Activated T-cell treated with anti-CD3 and anti-CD28 coated beads, Interleukin-2, amount 50 U/mL, for 48 hours (primary cell): ENCODE data around the gene ABHD16A.
A peak's percentile ranks its signal among the peaks of the same experiment; 100 is the strongest.

Experiments
- DNase-seq, 2 experiments: peaks; one replicate each; pipeline ENCODE4 v3.0.0-alpha.2; 2020

ABHD16A gene

DNA sequence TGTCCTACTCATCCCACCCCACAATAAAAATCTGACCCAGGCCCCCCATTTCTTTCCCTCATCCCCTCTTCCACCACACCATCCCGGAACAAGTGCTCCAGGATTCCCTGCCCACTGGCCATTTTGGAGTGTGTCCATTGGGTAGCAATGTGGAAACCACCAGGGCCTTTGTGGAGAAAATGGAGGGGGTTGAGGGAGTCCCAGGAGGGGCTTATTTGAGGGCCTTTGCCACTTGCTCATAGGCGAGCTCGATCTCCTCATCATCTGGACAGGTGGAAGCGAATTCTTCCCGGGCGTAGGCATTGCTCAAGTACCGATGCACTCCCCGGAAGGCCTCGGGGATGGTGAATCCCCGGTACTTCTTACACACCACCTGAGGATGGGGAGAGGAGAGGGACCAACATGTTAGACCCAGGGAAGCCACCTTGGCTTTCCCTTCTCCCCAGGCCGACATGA, 27.5 kb upstream of the ABHD16A start:
- DNase-seq = no peak

DNA sequence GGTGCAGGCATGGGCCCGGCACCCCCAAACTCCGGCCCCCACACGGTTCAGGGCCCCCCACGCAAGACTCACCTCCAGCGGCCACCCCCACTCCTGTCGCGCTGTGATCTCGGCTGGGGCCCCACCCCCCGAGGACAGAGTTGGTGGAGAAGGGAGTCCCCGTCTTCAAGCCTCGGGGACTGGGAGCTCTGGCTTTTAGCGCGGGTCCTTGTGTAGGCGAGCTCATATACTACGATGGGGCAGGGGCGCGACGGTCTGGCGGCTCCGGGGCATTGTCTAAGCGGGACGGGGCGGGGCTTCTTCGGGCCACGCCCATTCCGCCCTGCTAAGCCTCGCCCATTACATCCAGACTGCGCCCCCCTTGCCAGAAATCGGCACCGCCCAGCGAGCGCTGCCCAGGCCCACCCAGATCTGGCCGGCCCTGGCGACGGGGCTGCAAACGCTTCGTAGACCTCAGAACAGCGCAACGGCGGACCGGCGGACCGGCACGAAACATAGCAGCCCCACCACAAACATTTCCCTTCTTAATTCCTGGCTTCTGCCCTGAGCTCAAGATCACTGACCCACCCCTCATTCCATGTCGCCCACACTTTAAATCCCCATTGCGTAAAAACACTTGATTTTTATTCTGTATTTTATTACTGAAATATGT, 27.0 kb upstream of the ABHD16A start:
- peak; percentile 81 to 84 for DNase-seq

GRCh38 chr6:31729515-31729978, 26.4 kb upstream of the ABHD16A start:
- peak; percentile 86 to 87 for DNase-seq

- DNase-seq = no peak
Observed at GRCh38 chr6:31728767-31729514, 25.8 kb upstream of the ABHD16A start, which contains the start of gene DDAH2. Gene DDAH2 (minus strand): TSS chr6:31729299. CDS start chr6:31729161, 138 bp downstream.

DNA sequence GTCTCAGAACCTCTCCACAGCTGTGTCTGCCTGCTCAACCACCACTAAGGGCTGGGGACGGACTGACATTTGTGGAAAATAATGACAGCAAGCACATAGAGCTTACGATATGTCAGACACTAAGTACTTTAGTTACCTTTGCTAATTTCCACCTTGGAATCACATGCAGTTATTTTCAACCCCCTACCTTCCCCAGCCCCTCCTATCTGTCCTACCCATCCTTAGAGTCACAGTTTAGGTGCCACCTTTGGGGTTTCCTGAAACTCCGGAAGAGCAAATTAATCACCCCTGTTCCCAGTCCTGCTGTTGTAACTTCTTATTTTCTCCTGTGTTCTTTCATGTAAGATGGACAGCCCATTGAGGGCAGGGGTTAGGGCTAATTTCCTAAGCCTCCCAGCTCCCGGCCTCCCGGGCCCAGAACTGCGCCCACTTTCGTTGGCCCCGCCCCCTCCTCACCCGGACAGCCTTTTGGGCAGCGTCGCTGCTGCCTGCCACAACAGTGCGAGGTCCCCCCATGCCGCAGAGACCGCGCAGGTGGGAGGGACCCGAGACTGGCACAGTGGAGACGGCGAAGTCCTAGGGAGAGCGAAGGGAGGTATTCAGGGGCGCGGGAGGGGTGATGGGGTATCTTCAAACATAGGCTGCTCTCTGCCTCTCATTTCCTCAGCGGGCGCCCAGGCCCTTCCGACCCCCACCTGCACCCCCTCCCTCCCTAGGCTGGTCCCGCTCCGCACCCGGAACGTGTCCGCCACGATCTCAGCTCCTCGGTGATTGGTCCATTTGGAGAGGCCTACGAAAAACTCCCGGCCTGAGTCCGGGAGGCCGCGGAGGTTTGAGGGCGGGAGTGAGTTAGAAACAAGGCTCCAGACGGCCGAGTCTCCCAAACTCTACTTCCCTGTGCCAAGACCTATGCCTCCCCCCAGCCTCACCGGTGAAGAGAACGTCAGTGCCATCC, 24.9 kb upstream of the ABHD16A start:
- DNase-seq = no peak

GRCh38 chr6:31727034-31727716, 24.1 kb upstream of the ABHD16A start:
- no peak for DNase-seq

GRCh38 chr6:31725502-31726350, 22.6 kb upstream of the ABHD16A start:
- DNase-seq = no peak

GRCh38 chr6:31723980-31724691, 21.0 kb upstream of the ABHD16A start:
- no peak for DNase-seq

GRCh38 chr6:31723245-31723979, 20.3 kb upstream of the ABHD16A start, which contains the start of gene MPIG6B:
Gene MPIG6B (plus strand): TSS chr6:31723373. CDS start chr6:31723384, 11 bp downstream.
- DNase-seq = no peak

- DNase-seq = no peak
Observed at GRCh38 chr6:31722173-31722572, 19.0 kb upstream of the ABHD16A start.

GRCh38 chr6:31721351-31722020, 18.4 kb upstream of the ABHD16A start, which contains the start of gene LY6G6C:
Gene LY6G6C (minus strand): TSS chr6:31721746. CDS start chr6:31721679, 67 bp downstream.
- DNase-seq = no peak

DNA sequence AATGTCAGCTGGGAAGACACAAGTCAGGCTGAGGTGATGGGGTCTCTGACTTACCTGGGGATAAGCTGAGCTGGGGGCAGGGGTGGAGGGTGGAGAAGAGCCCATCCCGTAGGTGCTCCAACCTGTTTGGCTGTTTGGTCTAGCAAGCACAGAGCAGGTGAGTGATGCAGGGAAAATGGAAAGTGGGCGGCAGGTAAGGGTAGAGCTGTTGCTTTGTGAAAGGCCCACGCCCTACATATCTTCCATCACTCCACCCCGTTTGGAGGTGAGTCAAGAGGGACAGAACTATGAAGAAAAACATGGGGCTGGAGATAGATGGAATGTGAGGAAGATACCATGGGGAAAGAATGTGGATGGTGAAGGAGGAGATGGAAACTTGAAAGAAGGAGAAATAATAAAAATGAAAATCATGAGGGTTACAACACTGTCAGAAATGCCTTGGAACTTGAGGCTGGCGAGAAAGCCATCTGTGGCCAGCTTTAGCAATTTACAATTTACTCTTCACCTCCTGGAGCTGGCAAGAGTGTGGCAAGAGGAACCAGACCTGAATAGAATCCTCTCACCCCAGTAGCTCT, 17.2 kb upstream of the ABHD16A start:
- no peak for DNase-seq

DNA sequence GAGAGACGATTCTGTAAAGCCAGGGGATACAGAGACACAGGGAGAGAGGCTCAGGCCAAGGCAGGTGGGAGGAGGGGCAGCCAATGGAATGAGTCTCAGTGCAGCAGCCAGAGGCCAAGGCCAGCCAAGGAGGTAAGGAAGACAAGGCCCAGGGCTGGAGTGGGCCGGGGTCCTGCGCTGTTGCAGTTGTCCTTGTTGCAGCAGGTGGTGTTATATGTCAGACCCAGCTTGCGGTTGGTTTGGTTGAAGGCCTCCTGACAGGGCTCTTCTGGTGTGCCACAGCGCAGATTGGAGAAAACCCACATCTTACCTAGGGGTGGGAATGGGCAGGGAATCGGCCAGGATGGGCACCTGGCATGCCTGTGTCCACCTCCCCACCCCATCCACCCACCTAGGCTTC, 15.9 kb upstream of the ABHD16A start:
- no peak for DNase-seq

DNA sequence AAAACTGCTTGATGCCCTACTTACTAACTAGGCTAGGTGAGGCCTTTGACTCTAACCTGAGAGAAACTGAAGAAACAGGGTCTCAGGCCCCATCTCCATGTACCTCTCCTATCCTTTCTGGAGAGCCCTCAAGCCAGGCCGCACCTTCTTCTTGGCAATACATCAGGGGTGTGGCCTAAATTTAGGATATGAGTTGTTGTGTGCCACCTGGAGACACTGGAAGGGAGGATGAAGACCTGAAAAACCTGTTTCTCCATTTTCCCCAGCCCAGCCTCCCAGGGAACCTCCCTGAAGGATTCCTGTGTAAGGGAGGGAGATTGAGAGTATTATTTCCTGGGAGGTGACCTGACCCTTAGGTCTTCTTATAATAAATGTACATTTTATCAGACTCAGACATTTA, 15.1 kb upstream of the ABHD16A start:
- DNase-seq = no peak

- no peak for DNase-seq
Observed at GRCh38 chr6:31717499-31718222, 14.5 kb upstream of the ABHD16A start.

DNA sequence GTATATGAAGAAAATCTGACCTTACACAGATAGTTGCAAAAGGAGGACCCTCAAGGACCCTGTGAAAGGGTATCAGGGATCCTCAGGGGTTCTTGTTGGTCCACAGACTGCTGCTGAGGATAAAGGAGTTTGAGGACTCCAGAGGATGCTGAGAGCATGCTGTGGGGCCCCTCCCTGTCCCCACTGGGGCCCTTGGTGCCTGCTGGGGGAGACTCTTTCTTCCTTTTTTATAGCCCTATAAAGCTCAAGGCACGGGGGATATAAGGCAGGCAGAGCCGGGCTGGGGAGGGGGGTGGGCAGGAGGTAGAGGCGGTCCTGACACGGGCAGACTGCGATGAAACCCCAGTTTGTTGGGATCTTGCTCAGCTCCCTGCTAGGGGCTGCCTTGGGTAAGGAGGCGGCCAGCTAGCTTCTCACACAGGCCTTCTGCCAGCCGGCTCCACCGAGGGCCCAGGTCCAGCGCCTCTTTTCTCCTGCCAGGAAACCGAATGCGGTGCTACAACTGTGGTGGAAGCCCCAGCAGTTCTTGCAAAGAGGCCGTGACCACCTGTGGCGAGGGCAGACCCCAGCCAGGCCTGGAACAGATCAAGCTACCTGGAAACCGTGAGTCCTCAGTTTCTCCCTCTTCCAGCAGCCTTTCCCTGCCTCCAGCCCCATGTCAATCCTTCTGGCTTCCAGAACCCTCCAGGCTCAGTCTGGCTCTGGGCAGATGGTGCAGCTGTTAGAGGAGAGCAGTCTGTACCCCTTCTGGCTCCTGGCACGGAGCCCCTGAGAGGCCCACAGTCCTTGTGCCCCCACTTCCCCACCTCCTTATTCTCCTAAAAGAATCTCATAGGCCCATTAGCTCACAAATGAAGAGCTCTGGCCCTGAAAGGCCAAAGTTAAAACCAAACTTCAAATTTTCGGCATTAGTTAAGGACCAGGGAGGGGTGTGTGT, 12.2 kb upstream of the ABHD16A start, which contains the start of gene LY6G6D:
TSS of gene LY6G6D (plus strand) at position 327 of the 937 bp plus-strand sequence. CDS start at position 335, 8 bp downstream.
- DNase-seq = no peak
